ENCODE results near the gene DNAAF3.

Gene DNAAF3

DNA sequence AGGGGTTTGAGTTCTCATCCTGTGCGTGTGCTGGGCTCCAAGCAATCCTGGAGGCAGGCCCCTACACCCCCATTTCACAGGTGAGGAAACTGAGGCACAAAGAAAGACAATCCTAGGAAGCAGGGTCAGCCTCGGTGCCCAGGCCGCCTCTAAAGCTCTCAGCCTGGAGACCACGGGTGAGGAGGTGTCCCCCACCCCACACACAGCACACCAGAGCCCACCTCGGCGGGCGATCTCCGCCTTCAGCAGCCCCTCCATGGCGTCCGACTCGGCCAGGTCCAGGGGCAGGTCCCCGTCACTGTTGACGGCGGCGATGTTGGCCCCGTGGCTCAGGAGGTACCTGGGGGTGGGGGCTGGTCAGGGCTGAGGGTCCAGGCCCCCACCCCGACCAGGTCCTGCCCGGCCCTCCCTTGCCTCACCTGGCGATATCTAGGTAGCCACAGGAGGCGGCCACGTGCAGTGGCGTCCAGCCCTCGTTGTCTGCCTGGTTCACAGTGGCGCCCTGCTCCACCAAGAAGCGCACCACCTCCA is 54.1 kb downstream of the DNAAF3 start:
- peaks cover 15% of the 10 kb centered on the region for H3K4me1 ChIP-seq
- TF ChIP-seq CTCF (IDR thresholded peaks at IDR 0.05), result no peak
- peak overlapping the region; percentile 81 for H3K27ac ChIP-seq
- H3K4me2 ChIP-seq (ENCODE audit: low read length), result no peak overlapping the region
- no peaks in the 10 kb centered on the region for H3K27me3 ChIP-seq (ENCODE audit: control insufficient read depth, insufficient read depth, low read length)
- no peaks in the 10 kb centered on the region for H3K36me3 ChIP-seq (ENCODE audit: control insufficient read depth, insufficient read depth, low read length)
- H3K9me3 ChIP-seq (ENCODE audit: control insufficient read depth, low read length), result no peaks in the 10 kb centered on the region
- H3K9ac ChIP-seq, result no peak overlapping the region
- H3K4me3 ChIP-seq (ENCODE audit: low read depth, low read length), result no peak overlapping the region
- H3K79me2 ChIP-seq, result peaks cover 33% of the 10 kb centered on the region
- no peak overlapping the region for H2AFZ ChIP-seq

DNA sequence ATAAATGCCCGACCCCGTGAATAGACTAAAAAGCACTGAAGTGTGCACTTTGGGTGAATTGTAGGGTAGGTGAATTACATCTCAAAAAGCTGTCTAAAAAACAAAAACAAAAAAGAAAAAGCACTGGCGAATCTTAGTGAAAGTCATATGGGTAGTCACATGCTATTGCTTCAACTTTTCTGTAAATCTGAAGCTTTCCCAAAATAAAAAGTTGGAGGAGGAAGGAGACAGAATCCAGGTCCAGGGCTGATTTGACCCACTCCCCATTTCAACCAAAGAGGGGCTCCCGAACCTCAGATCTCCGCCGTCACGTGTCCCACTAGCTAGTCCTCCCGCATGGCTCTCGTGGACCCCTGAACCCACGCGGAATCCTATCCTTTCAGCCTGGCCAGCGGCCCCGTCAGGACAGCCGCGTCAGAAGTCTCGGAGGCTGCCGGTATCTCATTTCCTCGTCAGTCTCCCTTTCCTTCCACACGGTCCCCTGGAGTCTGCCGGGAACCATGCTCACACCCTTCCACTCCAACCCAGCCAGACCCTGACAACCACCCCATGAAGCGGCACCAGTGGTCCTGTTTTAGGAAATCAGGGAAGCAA is 55.1 kb downstream of the DNAAF3 start:
- no peak for TF ChIP-seq CTCF (IDR thresholded peaks at IDR 0.05)
- no peak overlapping the region for H2AFZ ChIP-seq
- H3K27ac ChIP-seq, result peak overlapping the region; percentile 36

GRCh38 chr19:55109527-55110291 is 56.7 kb downstream of the DNAAF3 start:
- Histone ChIP-seq H3K27me3 (ENCODE audit: control insufficient read depth, insufficient read depth, low read length) (no peaks in the 10 kb centered on the region), H3K9me3 (ENCODE audit: control insufficient read depth, low read length) (no peaks in the 10 kb centered on the region), H3K9ac (no peak overlapping the region), H2AFZ (no peak overlapping the region), H3K4me2 (ENCODE audit: low read length) (no peak overlapping the region), H3K27ac (no peak overlapping the region), H3K79me2 (peaks cover 20% of the 10 kb centered on the region), H3K36me3 (ENCODE audit: control insufficient read depth, insufficient read depth, low read length) (no peaks in the 10 kb centered on the region), H3K4me3 (ENCODE audit: low read depth, low read length) (no peak overlapping the region), H3K4me1 (peaks cover 9% of the 10 kb centered on the region)
- TF ChIP-seq CTCF (IDR thresholded peaks at IDR 0.05), result no peak

More for the DNA sequence above, 55.1 kb downstream of the DNAAF3 start:
- H3K4me2 ChIP-seq (ENCODE audit: low read length), result no peak overlapping the region
- no peaks in the 10 kb centered on the region for H3K27me3 ChIP-seq (ENCODE audit: control insufficient read depth, insufficient read depth, low read length)
- no peaks in the 10 kb centered on the region for H3K9me3 ChIP-seq (ENCODE audit: control insufficient read depth, low read length)
- H3K79me2 ChIP-seq, result peaks cover 31% of the 10 kb centered on the region
- no peak overlapping the region for H3K9ac ChIP-seq
- H3K4me3 ChIP-seq (ENCODE audit: low read depth, low read length), result no peak overlapping the region
- H3K36me3 ChIP-seq (ENCODE audit: control insufficient read depth, insufficient read depth, low read length), result no peaks in the 10 kb centered on the region
- H3K4me1 ChIP-seq, result peaks cover 15% of the 10 kb centered on the region
